Stimulated activated CD4-positive, alpha-beta T cell treated with anti-CD3 and anti-CD28 coated beads, TNF-alpha, amount 100 ng/mL, for 4 hours (primary cell): ENCODE measurements around the gene SIX1.

Source experiments
- DNase-seq, 3 experiments: peaks; one replicate each; pipeline ENCODE4 v3.0.0-alpha.2; 2020; ENCODE audit warnings: low read depth in 3 of 3

Gene SIX1

DNA sequence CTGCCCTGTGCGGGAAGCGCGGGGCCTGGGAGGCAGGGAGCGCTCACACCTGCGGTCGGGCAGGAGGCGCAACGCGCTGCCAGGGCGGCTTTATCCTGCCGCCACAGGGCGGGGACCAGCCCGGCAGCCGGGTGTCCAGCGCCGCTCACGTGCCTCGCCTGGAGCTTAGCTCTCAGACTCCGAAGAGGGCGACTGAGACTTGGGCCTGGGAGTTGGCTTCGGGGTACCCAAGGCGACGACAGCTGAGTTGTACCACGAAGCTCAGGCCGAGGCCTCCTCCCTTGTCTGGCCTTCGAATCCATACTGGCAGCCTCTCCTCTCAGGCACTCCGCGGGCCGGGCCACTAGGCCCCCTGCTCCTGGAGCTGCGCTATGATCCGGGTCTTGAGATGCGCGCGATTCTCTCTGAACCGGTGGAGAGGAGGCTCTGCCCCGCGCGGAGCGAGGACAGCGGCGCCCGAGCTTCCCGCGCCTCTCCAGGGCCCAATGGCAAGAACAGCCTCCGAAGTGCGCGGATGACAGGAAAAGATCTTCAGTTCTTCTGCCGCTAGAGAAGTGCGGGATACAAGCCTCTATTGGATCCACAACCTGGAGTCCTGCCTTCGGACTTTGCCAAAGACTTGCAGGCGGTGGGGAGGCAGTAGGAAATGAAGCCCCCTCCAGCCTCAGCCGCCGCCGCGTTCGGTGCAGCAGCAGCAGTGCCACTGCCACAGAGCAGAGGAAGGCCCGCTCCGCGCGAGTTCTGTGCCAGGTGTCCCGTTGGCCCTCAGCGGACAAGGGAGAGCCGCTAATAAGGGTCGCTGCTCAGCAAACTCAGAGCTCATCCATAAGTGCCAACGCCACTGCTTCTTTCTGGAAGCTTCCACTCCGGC lies 6.8 kb downstream of the SIX1 start:
- DNase-seq: no peak

DNA sequence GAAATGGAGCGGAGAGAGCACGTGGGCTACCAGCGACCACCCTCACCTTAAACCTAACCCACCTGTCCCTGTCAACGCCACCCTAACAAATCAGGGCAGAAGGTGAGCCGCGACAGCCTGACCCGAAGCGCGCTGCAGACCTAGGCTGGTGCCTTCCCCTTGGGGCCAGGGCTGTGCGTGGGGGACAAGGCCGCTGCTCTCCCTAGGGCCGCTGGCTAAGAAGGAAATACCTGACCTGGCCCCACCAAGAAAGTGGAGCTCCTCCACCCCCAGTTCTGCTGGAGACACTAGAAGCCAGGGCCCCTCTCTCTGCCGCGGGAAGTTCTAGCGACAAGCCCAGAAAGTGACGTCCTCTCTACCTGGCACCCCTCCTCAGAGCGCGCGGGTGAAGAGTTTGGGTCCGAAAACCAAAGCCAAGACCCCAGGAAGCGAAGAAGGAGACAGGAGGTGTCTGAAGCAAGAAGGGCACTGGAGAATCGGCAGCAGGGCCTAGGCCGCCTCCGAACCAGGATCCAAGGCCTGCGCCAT lies 7.5 kb downstream of the SIX1 start:
- DNase-seq: no peak

DNA sequence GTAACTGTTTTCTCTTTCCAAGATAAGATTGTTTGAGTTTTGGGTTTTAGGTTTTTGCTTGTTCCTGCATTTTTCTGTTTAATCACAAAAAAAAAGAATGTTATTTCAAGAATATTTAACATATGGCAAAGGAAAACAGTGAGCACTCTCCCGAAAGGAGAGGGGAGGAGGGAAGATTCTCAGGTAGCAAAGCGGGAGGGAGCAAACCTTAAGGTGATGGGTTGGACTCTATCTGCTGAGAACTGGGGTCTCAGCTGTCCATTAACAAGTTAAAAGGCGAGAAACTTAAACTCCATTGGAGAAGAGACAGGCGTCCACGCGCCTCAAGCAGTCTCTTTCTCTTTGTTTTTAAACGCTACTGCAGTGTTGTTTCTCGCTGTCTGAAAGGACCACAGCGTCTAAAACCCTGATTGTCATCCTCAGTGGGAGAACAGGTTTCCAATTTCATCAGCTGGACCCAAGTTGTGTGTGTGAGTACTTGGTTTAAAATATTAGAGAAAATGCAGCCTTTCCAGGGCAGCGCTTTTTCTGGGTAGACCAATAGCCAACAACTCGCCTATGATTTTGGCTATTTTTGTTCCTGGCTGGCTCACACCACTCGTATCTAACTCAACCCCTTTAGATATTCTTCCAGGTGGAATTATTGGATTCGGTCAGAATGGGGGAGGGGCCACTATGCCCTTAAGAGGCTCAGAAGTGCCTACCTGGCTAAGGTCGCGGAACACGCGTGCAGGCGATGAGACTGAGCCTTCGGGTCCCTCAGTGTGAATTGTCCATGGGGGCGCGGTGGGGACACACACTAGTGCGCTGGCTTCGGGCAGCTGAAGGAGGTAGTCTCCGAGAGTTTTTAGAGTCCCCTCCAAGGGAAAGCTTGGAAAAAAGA lies 8.2 kb downstream of the SIX1 start:
- no peak for DNase-seq

DNA sequence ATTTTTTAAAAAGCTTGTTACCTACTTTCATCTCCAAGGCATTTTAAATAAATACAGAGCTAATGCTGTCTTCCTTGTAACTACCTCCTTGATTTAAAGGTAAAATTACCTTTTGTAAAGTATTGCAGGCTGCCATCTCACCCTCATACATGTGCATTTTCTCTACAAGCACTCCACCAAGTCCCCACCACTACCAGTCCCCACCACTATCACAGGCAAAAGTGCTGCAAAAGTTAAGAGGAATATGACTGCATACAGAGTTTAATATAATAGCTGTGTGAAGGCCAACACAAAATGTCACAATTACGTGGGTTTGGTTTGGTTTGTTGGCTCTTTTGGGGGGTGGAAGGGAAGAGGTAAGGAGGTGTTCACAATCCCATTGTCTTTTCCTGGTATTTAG lies 9.6 kb downstream of the SIX1 start:
- DNase-seq: no peak

DNA sequence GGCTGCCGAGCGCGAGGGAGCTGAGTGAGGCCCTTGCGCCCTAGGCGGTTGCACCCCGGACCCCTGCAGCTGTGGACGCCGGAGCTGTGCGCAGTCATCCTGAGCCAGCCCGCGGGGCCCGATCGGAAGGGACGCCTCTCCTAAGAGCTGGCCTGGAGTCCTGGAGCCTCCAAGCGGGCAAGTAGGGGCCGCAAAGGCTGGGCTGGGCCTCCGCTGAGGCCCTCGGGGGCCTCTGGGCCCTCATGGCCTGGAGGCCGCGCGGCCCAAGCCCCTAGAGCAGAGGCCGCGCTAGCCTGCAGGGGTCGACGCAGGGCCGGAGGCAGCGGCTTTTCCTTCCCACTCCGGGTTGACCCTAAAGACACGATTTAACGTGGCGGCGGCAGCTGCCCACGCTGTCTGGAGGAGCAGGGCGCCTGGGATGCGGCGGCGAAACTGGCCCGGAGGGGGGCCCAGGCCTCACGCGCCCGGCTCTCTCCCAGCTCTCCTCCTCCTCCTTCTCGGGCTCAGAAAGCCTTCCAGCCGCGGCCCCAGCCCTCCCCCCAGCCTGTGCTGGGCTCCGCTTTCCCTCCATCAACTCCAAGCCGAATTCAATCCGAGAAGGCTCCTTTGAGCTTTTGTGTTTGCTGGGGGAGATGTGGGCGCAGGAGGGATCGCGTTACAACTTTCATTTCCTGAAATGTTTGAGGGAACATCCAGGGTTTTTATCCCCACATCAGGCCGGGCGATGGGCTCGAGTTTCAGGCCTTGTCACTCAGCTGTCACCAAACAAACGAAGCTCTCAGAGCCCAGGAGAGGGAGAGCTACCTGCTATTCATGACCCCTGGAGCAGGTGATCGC lies 11.6 kb downstream of the SIX1 start:
- DNase-seq: no peak

DNA sequence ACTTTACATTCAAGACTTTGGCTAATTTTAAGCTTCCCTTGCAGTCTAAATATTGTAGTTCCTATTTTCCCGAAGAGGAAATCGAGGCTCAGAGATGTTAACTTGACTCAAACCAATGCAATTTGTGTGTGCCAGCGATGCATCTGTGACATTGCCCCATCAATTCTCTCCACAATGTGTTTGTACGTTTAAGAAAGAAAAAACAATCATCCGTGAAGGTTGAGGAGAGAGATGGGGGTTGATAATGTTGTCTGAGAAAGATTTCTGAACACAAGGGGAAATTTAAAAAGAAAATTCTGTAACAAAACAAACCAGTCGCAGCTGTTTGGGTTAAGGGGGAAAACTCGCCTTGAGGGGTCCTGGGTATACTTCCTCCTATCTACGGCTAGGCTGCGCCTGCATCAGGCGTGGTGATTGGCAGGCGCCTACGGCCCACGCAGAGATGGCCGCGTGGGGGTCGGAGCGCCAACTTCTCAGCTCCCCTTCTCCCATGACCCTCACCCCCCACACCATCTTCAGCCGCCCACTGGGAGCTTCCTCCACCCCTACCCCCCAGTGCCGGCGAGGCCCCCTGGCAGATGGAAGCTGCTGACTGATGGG lies 12.3 kb downstream of the SIX1 start:
- no peak for DNase-seq

DNA sequence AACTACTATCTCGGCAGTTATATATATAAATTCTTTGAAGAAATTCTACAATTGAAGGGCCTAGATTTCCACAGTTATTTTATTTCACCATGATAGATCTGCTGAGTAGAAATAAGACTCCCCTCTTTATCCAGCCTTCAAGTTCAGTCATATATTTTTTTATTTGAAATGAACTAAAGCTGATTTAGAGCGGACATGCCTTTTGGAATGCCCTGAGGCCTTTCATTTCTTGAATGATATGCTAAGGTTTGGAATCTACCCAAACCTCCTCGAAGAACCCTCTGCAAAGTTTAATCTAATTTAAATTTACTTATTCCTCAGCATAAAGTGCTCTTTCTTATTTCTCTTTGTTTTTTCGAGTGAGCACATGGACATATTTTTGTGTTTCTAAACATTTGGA lies 15.1 kb downstream of the SIX1 start:
- DNase-seq: no peak

DNA sequence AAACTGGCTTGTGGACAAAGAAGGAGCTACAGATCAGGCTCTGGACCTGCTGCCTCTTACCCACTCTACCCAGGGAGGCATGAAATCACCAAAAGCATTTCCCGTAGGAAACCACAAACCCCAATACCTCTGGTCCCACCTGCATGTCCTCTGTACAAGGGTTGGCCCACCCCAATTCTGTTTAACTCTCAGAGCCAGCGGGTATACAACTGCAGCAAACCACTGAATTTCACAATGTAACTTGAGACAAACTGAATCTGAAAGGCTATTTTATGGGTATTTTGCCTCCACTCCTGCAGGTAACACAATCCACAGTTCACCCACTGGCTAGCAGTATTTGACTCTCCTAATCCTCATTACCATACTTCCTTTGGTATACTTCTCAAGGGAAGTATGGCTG lies 16.5 kb downstream of the SIX1 start:
- no peak for DNase-seq

DNA sequence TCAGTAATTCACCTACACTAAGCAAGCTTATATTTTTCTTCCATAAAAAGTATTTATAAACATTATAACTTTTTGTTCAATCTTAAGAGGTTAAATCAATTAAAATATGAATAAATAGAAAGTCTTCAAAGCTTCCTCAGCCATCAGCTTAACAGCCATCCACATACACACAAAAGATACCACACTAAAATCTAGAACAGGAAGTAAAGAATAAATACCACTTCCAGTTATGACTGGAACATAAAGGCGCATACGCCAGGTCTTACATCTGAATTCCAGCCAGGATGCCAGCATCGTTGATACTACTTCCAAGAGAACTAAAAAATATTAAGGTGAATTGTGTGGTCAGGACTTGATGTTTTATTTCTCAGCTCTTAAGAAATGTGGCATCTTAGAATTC lies 17.0 kb downstream of the SIX1 start:
- no peak for DNase-seq

DNA sequence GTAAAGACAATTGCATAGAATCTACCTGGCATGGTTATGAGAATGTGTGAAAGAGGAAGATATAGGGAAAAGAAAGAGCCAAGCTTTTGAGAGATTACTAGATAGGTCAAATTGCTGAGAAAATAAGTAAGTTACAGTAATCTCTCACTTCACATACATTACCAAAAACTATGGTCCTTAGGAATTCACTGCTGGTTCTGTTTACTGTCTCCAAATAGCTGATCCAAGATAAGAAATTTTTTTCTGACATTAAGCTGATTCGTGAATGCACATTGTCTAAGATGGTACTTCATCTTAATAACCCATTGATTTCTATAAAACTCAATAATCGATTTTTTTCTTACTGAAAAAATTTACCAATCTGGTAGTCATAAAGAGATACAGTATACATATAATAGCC lies 17.4 kb downstream of the SIX1 start:
- DNase-seq: no peak

DNA sequence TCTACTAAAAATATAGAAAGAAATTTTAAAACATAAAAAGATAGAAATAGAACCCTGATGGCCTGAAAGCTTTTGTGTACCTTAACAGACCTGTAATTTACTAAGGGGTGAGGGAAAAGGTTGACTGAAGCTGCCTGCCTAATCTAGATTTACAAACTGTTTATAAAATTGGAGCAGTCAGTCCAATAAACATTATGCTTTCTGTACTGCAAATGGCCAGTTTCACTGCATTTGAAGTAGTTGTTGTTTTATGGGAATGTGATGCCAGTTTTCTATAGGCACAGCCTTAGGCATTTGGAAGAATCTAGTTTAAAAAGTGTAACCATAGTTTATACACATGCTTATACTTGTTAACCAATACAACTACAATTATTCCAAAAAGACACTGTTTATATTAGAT lies 19.1 kb downstream of the SIX1 start:
- no peak for DNase-seq

DNA sequence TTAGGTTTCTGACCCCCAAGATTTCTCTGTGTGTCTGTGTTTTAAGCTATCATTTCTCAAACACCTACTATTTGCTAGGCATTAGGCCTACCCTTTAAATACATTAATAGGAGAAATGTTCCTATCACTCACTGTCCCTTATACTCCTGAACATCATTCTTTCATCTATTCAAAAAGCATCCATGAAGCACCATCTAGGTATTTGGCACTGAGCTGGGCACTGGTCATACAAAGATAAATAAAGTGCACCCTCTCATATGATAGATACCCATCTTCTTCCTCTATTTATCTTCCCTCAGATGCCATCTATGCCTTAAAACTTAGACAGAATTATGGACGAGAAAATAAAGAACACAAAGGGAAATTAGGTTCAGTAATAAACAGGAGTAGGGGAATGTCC lies 20.4 kb downstream of the SIX1 start:
- no peak for DNase-seq

DNA sequence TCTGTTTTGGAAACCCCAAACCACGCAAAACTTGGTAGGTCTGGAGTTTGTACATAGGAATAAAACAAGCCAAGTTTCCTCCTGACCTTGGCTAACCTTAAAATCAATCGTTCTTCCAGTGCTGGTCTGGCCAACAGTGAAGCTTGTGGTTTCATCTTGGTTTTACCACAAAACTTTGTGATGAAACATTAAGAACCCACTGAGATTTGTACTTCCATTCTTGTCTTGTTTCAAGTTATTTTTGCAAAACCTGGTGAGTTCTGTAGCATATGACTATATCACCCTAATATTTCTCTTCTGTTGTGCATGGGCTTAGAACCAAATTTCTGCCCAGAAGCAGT lies 26.4 kb downstream of the SIX1 start:
- no peak for DNase-seq

DNA sequence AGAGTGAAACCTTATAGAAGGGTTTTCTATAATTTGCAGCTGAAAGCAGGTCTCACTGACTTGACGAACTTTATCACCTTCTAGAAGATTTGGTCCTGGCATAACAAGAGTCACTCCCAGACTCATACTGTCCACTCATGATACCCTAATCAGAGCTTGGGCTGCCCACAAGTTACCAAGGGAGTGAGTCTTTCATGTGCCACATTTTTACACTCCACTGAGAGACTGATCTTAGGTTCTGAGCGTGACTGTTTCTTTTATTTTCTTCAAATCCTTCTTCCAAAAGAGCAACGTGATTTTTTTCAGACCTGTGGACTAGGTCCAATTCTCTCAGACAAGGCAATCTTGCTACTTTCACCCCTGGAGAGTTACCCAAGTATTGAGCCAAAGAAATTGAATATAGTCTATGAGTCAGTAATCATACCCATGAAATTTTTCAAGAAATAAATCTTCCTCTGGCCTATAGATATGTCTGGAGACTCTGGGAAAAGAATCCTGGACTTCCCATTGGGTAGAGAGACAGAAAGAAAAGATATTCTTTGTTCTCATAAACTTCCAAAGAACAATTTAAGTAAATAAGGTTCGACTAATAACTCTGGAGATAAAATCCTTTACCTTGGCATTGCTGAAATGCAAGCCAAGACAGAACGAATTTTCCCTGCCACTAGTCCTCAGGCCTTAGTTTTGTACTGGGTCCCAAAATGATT lies 26.9 kb downstream of the SIX1 start:
- DNase-seq: no peak

DNA sequence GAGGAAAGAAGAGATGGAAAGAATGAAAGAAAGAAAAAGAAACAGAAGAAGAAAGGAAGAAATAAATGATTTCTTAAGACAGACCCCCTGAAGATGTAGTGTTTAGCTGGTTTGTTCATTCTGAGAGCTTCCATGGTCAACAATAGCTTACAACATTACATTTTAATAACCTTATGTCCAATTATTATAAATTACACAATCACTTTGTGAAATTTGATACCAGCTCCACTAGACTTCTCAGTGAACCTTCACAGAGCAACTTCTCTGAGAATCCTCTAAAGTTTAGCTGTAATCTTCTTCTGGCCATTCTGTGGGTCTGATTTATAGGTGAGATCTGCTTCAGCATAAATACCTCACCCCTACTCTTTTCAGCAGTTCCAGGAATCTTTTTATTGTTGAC lies 27.9 kb downstream of the SIX1 start:
- no peak for DNase-seq

DNA sequence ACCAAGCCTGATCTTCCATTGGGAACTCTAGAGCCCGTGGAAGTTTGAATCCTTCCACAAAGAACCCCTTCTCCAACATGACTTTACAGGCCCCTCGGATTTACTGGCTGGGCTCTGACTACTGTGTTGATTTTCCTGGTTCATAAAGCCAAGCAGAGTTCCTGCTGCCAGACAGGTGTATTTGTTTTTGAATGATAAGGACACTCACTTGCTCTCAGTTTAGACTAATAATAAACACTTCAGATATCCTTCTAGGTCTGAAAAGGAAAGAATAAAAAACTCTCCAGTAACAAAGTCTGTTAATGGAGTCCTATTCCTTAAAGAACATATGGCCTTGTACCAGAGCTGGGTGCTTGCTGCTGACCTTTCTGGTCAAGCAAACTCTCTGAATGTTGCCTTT lies 31.0 kb downstream of the SIX1 start:
- no peak for DNase-seq

DNA sequence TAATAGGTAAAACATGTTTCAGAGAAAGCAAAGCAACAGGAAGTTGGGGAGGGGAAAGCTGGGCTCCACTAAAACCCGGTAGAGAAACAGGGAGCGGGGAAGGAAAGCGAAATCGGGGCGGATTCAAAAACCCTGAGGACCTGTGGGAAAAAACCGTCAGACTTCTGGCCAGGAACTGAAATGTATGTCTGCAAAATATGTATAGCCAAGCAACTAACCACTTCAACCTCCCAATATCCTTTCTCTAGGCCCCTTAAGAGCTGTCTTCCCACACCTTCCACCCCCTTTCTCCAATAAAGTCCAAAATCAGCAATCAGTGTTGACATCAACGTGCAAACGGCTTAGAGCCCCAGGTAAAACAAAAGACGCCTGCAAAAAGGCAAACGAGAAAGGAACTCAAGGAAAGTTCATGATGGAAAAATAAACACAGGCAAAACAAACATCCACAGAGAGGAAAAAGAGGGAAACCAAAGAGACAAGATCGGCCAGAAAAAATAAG lies 32.8 kb downstream of the SIX1 start:
- DNase-seq: no peak

DNA sequence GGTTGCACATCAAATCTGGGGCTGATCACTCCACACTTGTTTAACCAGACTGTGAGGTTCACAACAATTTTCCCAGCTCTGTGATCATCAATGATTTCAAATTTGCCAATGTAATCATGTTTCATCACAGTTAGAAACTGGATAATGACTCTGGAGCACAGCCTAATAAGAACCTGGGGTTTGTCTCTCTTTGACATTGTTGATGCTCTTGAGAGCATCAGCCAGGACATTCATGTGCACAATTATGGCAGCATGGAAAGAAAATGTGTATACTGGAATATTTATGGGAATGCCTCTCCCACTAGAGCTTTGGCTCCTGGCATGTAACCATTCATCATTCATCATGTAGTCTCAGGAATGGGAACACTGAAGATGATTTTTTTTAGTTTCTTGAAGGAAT lies 47.0 kb downstream of the SIX1 start:
- DNase-seq: no peak

DNA sequence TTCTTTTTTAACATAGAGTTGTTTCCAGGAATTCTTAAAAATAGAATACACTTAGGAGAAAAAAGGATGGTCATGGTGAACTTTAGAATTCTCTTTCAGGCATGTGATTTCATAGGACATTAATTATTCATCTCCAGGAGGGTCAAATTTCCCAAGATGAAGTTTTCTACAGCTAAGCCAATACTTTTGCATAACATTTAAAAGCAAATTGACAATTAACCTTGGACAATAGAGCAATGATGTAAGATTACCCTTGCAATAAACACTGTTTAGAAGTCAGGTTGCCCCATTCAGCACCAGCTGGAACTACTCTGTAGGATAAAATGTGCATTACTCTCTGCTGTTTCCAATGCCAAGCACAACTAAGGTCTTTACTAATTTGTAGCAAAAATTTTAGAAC lies 49.5 kb downstream of the SIX1 start:
- no peak for DNase-seq

DNA sequence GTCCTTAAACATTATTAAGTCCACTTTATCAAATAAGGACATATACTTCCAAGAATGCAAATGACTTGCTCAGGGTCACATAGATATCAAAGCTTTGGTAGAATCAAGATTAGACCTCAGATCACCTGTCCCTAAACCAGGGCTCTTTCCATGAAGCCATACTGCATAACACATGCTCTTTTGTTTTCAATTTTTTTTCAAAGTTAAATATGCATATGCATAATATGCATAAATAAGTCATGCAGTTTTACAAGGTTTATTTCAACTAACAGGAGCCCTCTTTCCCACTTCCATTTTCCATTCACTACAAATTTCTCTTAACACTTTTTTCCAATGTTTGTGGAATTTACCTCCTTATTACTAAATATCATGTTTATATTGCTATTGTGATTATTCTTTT lies 53.1 kb downstream of the SIX1 start:
- DNase-seq: no peak

DNA sequence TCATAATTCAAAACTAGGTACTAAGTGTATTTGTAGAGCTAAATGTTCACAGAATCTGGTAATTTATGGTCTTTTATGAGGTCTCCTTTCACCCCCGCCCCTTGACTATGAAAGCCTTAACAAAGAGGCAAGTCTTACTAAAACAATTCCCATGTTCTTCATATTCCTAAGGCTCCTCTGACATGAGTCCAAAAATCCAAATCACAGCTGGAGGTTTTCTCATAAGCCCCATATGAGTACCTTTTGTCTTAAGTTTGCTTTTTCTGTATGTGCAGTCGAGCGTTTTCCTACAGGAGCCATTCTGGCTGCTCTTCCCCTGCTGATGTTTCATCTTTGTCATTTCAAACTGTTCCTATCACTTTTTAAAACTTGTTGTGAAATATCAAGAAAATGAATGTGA lies 55.2 kb downstream of the SIX1 start:
- DNase-seq: no peak
